Measurements from ENCODE around the gene ALOXE3. TPM values are rescaled to one million over a fixed set of nuclear protein-coding genes. Genes with fewer than 3 reads are reported as not detected.

Gene ALOXE3
- total RNA-seq, 2 experiments from 2014 or later = not detected

GRCh38 chr17:8151641-8152111, 33.4 kb upstream of the ALOXE3 start:
- H3K4me1 Mint-ChIP-seq = peaks cover 37% of the 10 kb centered on the region
- no peak for ATAC-seq (ENCODE audit: low read depth)

DNA sequence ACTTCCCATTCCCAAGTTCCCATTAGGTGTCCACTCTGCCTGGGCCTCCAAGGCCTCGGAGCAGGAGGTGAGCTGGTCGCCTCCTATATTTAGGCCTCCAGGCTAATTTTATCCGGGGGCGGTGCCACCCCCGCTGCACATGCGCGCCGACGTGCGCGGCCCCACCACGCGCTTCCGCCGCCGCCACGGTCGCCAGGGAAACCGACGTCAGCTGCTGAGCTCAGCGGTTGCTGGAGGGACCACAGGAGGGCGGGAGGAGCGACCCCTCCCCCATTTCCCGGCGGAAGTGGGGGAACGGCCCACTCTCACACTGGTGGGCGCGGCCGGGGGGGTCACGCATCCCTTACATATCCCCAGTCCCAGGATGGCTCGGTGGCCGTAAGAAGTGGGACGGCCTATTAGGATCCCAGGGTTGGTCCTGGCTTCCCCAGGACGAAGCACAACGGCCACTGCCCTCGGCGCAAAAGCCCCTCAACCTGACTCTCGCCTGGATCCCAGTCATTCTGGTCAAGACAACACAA, 32.9 kb upstream of the ALOXE3 start:
- Mint-ChIP-seq H3K4me1 (peaks cover 37% of the 10 kb centered on the region), H3K27me3 (no peaks in the 10 kb centered on the region), H3K9me3 (no peaks in the 10 kb centered on the region), H3K4me3 (peak overlapping the region; percentile 95), H3K27ac (no peak overlapping the region), H3K36me3 (peaks cover 9% of the 10 kb centered on the region)
- ATAC-seq (ENCODE audit: low read depth) (peak; percentile 31), DNase-seq (peak; percentile 94)
- POLR2A ChIA-PET = interaction anchor here (0.7 to 14.8 kb wide), 10 partner anchors 10 to 98 kb away, joined by 3 to 384 read pairs (median 4); partner anchors contain the start of genes AURKB, BORCS6, HES7 and PFAS

More at GRCh38 chr17:8151641-8152111, 33.4 kb upstream of the ALOXE3 start:
- Mint-ChIP-seq H3K36me3 (peaks cover 7% of the 10 kb centered on the region), H3K4me3 (peak overlapping the region; percentile 95), H3K27me3 (no peaks in the 10 kb centered on the region), H3K9me3 (no peaks in the 10 kb centered on the region), H3K27ac (no peak overlapping the region)
- POLR2A ChIA-PET = interaction anchor here (0.8 to 14.8 kb wide), 14 partner anchors 11 to 144 kb away, joined by 3 to 384 read pairs (median 4); partner anchors contain the start of genes AURKB, BORCS6, CTC1 and HES7
- peak; percentile 64 for DNase-seq

DNA sequence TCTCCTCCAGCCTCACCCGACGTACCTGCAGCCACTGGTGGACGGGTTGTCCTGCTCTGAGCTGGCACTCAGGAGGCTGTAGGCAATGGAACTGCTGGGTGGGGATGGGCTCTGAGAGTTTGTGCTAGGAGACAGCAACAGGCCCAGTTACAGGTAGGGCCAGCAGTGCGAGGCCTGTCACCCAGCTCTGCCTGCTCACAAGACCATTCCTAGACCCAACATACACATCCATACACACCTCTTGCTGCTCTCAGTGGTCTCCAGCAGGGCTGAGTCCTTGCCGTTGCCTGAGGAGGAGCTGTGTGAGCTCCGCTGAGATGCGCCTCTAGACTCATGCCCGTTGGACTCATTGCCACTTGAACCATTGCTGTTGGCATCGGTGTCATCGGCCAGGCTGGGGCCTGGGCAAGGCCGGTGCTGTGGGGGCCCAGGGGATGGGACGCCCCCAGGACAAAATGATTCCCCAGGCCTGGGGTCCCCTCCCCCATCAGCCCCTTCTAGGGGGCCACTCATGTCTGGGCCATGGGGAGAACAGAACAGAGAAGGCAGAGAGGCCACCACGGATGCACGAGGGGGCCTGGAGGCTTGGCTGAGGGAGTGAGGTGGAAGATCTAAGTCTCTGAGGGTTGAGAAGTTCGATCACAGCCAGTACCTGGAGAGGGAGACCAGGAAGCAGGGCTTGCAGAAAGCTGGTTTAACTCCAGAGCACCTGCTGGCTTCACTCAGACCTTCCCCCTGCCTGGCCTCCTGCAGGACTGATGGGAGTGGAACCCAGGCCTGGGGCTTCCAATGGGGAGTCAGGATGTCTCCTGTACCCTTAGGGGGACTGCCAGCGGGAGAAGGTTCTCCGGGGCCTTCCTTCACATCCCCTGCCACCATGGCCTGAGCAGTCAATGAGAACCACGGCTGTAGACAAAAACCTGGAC, 32.1 kb upstream of the ALOXE3 start:
- no peak overlapping the region for H3K27ac Mint-ChIP-seq
- no peaks in the 10 kb centered on the region for H3K27me3 Mint-ChIP-seq
- H3K4me1 Mint-ChIP-seq = peaks cover 35% of the 10 kb centered on the region
- H3K36me3 Mint-ChIP-seq = peaks cover 11% of the 10 kb centered on the region
- DNase-seq (no peak), ATAC-seq (ENCODE audit: low read depth) (no peak)
- H3K4me3 Mint-ChIP-seq = peak overlapping the region; percentile 95
- no peaks in the 10 kb centered on the region for H3K9me3 Mint-ChIP-seq
- POLR2A ChIA-PET = interaction anchor here (0.5 to 14.8 kb wide), 10 partner anchors 10 to 623 kb away, joined by 3 to 384 read pairs (median 4); partner anchors contain the start of genes AURKB, BORCS6 and PFAS

DNA sequence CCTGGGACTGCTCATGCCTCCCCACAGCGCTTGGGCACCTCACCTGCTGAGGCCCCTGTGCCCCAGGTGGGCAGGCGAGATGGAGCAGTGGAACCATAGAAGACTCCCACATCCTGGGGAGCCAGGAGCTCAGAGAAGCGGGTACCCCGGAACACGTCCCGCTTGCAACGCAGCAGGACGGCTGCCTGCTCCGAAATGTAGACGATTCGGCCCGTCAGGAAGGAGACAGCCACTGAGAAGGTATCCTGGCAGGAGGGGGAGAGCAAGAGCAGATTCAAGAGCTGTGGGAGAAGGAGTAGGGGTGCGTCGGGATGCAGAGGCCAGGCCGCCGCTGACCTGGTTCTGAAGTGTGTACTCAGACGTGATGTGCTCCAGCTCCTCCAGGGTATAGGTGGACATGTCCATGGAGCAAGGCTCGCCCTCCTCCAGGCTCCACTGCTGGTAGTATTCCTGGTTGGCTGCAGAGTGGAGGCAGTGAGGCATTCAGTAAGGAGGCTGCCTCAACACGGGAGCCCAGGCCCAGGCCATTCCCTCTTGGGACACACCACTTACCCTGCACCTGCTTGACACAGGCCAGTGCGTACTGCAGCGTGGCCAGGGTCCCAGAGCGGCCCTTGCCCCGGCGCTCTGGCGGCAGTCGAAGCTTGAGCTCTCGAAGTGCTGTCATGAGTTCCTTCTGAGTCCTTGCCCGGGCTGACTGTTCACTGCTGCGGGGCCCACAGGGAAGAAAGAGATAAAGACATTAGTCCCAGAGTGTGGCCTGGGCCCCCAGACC, 31.3 kb upstream of the ALOXE3 start:
- Mint-ChIP-seq H3K4me1 (peaks cover 27% of the 10 kb centered on the region), H3K36me3 (peaks cover 11% of the 10 kb centered on the region), H3K4me3 (no peak overlapping the region), H3K27ac (no peak overlapping the region), H3K9me3 (no peaks in the 10 kb centered on the region), H3K27me3 (no peaks in the 10 kb centered on the region)
- DNase-seq (no peak), ATAC-seq (ENCODE audit: low read depth) (no peak)
- POLR2A ChIA-PET = interaction anchor here (0.5 to 2.1 kb wide), 3 partner anchors 14 to 622 kb away, joined by 3 to 11 read pairs (median 3); no protein-coding TSS in a partner anchor

- Mint-ChIP-seq H3K27ac (no peak overlapping the region), H3K9me3 (no peaks in the 10 kb centered on the region), H3K36me3 (peaks cover 15% of the 10 kb centered on the region), H3K27me3 (no peaks in the 10 kb centered on the region), H3K4me1 (peaks cover 21% of the 10 kb centered on the region), H3K4me3 (no peak overlapping the region)
- ATAC-seq (ENCODE audit: low read depth) = no peak
- POLR2A ChIA-PET = interaction anchor here (1.4 kb wide), 1 partner anchor 8 kb away, joined by 5 read pairs; no protein-coding TSS in a partner anchor
- DNase-seq = no peak
These were observed 30.2 kb upstream of the ALOXE3 start for GRCh38 chr17:8148560-8148959.

GRCh38 chr17:8147805-8148404, 29.6 kb upstream of the ALOXE3 start:
- H3K36me3 Mint-ChIP-seq = peaks cover 15% of the 10 kb centered on the region
- H3K27ac Mint-ChIP-seq = no peak overlapping the region
- H3K4me1 Mint-ChIP-seq = peaks cover 14% of the 10 kb centered on the region
- no peak for ATAC-seq (ENCODE audit: low read depth)
- H3K9me3 Mint-ChIP-seq = no peaks in the 10 kb centered on the region
- POLR2A ChIA-PET = interaction anchor here (1.1 to 1.4 kb wide), 2 partner anchors 9 to 82 kb away, joined by 3 to 5 read pairs; no protein-coding TSS in a partner anchor
- H3K4me3 Mint-ChIP-seq = no peak overlapping the region
- DNase-seq = no peak
- H3K27me3 Mint-ChIP-seq = no peaks in the 10 kb centered on the region

GRCh38 chr17:8147141-8147804, 29.0 kb upstream of the ALOXE3 start:
- no peak for ATAC-seq (ENCODE audit: low read depth)
- no peak overlapping the region for H3K27ac Mint-ChIP-seq
- no peaks in the 10 kb centered on the region for H3K27me3 Mint-ChIP-seq
- no peak for DNase-seq
- H3K4me1 Mint-ChIP-seq = peaks cover 8% of the 10 kb centered on the region
- H3K4me3 Mint-ChIP-seq = no peak overlapping the region
- POLR2A ChIA-PET = interaction anchor here (1.1 to 1.4 kb wide), 2 partner anchors 9 to 83 kb away, joined by 3 to 5 read pairs; no protein-coding TSS in a partner anchor
- H3K36me3 Mint-ChIP-seq = peaks cover 15% of the 10 kb centered on the region
- no peaks in the 10 kb centered on the region for H3K9me3 Mint-ChIP-seq

DNA sequence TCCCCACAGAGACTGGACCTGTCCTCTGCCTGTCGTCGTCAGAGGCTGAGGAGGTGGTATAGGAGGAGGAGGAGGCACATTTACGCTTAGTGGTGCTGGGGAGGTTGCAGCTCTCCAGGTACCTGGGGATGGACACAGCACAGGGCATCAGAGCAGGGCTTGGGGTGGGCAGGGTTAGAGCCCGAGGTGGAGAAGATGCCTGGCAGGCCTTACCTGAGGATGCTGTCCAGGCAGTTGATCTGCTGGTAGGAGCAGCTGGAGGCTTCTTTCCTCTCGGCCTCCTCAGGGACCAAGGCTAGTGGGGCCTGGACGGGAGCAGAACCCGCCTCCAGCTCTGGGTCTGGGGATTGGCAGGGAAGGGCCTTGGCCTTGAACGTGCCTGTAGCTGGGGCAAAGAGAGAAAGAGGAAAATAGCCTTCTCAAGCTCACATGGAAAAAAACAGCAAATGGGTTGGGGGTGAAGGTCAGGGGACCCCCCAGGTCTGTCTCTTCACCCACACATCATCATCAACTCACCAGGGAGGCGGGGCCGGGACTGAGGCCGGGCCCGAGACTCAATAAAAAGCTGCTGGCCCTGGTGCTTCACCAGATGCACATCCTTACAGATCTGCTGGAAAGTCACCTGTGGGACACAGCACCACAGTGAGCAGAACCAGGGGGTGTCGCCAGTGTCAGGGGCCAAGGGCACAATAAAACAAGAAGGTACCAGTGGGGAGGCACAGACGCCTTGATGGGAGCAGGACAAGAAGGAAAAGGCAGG, 28.2 kb upstream of the ALOXE3 start:
- POLR2A ChIA-PET = interaction anchor here (1.1 kb wide), 1 partner anchor 84 kb away, joined by 3 read pairs; no protein-coding TSS in a partner anchor
- no peaks in the 10 kb centered on the region for H3K9me3 Mint-ChIP-seq
- ATAC-seq (ENCODE audit: low read depth) = no peak
- H3K36me3 Mint-ChIP-seq = peaks cover 15% of the 10 kb centered on the region
- DNase-seq = no peak
- H3K4me3 Mint-ChIP-seq = no peak overlapping the region
- peaks cover 6% of the 10 kb centered on the region for H3K4me1 Mint-ChIP-seq
- no peaks in the 10 kb centered on the region for H3K27me3 Mint-ChIP-seq
- peak overlapping the region; percentile 17 for H3K27ac Mint-ChIP-seq

DNA sequence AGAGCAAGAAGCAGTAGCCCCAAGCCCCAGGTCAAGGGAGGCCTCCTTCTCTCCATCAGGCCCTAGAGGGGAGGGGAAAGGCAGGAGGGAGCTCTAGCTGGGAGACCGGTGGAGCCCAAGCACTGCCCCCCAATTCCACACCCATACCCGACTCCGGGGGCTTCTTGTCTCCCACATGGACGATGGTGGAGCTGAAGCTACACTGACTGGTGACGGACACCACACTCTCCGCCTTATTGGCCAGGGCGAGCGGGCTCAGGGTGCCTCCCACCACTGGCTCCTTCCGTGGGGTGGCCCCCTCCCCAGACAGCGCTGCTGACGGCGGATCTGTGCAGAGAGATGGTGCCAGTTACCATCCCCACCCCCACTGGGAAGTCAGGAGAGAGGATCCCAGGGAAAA, 27.5 kb upstream of the ALOXE3 start:
- H3K4me1 Mint-ChIP-seq = peaks cover 4% of the 10 kb centered on the region
- no peaks in the 10 kb centered on the region for H3K9me3 Mint-ChIP-seq
- no peak for DNase-seq
- POLR2A ChIA-PET = interaction anchor here (0.7 kb wide), 1 partner anchor 20 kb away, joined by 5 read pairs; no protein-coding TSS in a partner anchor
- H3K27me3 Mint-ChIP-seq = no peaks in the 10 kb centered on the region
- no peak for ATAC-seq (ENCODE audit: low read depth)
- H3K36me3 Mint-ChIP-seq = peaks cover 15% of the 10 kb centered on the region
- H3K27ac Mint-ChIP-seq = no peak overlapping the region
- no peak overlapping the region for H3K4me3 Mint-ChIP-seq

GRCh38 chr17:8144401-8145231, 26.3 kb upstream of the ALOXE3 start:
- no peaks in the 10 kb centered on the region for H3K9me3 Mint-ChIP-seq
- no peak for ATAC-seq (ENCODE audit: low read depth)
- peaks cover under 1% of the 10 kb centered on the region for H3K4me1 Mint-ChIP-seq
- no peaks in the 10 kb centered on the region for H3K27me3 Mint-ChIP-seq
- DNase-seq = no peak
- H3K36me3 Mint-ChIP-seq = peaks cover 15% of the 10 kb centered on the region
- H3K27ac Mint-ChIP-seq = no peak overlapping the region
- no peak overlapping the region for H3K4me3 Mint-ChIP-seq
- POLR2A ChIA-PET = interaction anchor here (1.0 to 1.8 kb wide), 2 partner anchors 9 to 28 kb away, joined by 3 to 4 read pairs; no protein-coding TSS in a partner anchor
